HK-2 (cell line): ENCODE results near the gene NAXE.
"Not testable (repeated sequence)": the region's sequence is repeated elsewhere in the genome, so short reads cannot be mapped to it uniquely, and the experiment has no call there.

Experiments used
- DNase-seq: peaks from one replicate; pipeline ENCODE4 v3.0.0-alpha.2; 2018; ENCODE audit not compliant: unreplicated experiment

The NAXE gene

DNA sequence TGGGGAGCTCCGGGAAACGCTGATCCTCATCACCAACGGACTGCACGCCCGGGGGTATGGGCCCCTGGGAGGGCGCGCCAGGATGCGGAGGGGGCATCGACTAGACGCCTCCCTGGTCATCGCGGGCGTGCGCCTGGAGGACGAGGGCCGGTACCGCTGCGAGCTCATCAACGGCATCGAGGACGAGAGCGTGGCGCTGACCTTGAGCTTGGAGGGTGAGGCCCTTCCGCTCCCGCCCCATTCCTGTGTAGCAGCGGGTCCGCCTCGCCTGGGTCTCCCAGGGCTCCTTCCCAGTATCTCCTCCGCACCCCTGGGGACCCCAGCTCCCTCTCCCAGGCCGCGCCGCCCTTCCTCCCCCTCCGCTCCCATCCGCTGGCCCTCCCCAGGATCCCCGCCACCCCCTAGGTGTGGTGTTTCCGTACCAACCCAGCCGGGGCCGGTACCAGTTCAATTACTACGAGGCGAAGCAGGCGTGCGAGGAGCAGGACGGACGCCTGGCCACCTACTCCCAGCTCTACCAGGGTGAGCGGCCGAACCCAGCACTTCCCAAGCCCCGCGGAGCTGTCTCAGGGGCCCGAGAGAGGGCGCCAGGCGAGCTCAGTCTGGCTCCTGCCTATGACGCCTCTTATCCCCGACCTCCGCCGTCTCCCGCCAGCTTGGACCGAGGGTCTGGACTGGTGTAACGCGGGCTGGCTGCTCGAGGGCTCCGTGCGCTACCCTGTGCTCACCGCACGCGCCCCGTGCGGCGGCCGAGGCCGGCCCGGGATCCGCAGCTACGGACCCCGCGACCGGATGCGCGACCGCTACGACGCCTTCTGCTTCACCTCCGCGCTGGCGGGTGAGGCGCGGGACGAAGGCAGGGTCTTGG lies 32.6 kb downstream of the NAXE start:
- DNase-seq, result peak; percentile 51

- DNase-seq, result no peak
Measured at GRCh38 chr1:156624814-156625435, 33.3 kb downstream of the NAXE start.

- DNase-seq, result peak; percentile 42
Measured at GRCh38 chr1:156625436-156626078, 34.0 kb downstream of the NAXE start.

GRCh38 chr1:156626079-156626438 lies 34.5 kb downstream of the NAXE start:
- DNase-seq, result no peak

DNA sequence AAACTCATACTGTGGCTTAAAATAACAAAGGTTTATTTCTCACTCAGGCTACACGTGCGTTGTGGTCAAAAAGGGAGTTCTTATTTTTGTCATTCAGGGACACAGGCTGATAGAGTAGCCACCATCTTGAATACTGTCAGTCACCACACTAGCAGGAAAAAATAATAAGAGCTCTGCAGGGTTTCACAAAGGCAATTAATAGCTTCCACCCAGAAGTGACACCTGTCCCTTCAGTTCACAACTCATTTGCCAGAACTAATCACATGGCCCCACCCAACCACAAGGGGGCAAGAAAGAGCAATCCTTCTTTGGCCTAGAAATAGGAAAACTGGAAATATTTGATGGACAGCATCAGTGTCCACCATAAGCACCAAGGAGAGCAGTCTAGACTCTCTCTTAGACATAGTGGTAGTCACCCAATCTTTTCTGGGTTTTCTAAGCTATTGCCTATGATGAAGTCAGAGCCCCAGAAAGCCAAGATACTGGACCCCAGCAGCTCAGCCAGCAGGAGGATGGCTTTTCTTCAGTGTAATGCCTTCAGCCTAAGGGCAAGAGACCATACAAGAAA lies 35.8 kb downstream of the NAXE start:
- DNase-seq, result peak; percentile 53

GRCh38 chr1:156629823-156630449 lies 38.4 kb downstream of the NAXE start:
- no peak for DNase-seq

GRCh38 chr1:156631152-156631551 lies 39.6 kb downstream of the NAXE start:
- not testable (repeated sequence) for DNase-seq

DNA sequence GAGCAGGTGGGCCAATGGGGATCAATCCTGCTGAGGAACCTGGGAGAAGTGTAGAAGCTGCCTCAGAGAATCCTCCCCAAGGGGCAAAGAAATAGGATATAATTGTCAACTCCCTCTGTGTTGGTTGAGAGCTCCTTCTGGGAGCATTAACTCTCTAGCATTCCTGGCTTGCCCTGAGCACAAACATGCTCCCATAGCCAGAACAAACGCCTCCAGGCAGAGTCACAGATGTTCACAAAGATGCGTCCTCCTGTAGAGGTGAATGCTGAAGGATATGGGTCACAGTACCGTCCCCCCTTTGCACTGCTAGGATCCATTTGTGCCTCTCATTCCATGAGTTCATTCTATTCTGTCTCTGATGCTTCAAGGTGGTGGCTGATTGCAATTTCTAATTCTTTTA lies 40.8 kb downstream of the NAXE start:
- DNase-seq, result no peak

DNA sequence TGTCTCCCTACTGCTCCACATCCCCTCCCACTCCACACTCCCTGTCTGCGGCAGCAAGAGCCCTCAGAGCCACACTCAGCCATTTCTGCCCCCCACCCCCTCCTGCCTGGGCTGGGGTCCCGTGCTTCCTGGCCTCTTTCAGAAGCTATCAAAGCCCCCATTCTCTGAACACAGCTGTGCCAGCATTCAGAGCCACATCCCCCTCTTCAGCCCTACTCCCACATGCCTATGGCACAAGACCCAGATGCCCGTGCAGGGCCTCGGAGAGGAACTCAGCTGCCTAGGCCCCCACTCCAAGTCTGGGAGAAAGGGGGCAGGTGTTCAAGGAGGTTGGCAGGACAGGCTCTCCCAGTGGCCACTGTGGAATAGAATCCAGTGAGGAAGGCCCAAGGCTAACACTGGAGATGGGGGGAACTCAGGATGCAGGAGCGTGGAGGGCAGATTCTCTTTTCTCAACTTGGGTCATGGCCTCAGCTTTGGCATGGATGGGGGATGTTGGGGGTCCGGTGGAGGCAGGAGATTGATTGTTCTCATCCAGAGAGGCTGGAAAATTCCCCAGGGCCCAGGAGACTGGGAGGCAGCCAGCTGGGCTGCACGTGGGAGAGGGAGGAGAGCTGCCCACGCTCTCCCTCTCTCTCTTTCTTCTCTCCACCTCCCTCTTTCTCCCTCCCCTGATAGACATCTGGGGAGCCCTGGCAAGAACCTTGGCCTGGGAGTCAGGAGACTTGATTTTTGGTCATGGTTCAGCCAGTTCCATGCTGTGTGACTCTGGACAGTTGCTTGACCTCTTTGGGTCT lies 46.8 kb downstream of the NAXE start:
- no peak for DNase-seq

DNA sequence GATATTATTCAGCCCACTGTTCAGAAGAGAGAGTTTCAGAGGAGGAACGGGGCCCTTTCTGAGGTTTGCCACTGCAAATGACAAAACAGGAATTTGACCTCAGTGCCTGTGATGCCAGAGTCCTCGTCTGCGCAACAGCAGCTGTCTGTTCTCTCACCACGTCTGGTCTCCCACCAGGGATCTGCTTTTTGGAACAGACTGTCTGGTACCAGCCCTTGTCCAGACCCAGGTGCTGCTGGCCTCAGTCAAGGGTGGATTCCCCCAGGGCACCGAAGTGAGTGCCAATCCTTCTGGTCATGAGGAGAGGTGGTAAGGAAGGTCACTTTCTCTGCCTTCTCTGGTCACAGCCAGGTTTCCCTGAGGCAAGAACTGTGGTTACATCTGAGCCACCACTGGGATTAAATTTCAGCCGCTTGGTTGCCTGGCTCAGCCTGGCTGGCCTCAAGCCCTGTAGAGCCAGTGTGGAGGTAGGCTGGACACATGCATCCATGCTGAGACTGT lies 48.1 kb downstream of the NAXE start:
- DNase-seq, result no peak

DNA sequence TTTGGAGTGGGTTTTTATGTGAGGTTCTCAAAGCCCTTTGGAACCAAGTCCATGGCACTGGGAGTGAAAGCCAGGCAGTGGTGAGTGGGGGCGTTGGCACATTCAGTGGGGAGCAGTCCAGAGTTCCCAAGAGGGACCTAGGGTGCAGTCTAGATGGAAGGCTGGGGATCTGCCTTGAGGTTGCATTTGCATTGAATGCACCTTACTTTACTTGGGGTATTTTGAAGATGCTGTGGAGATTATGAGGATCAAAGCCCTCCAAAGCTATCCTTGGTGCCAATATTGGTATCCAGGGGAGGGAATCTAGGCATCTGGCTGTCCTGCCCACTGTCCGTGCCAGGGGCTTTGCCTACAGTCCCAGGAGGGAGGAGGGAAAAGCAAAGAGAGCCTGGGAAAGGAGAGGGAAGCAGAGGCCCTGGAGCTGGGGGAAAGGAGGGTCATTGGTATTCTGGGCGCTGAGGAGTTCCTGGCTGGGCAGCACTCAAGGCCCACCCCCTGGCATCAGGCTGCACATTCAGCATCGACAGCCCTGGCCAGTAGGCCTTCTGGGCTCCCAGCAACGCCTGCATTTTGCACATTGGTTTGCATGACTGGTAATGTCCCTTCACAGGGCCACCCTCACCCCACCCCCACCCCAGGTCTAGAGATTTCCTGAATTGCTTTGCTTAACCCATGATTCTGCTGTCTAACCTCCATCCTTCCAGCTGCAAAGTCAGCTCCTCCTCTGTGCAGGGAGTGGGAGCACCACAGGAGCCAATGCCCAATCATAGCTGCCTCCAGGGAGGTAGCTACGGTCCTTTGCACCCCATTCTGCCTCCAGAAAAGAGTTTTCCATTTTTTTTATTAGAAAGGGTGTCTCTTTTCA lies 49.5 kb downstream of the NAXE start:
- DNase-seq, result no peak

DNA sequence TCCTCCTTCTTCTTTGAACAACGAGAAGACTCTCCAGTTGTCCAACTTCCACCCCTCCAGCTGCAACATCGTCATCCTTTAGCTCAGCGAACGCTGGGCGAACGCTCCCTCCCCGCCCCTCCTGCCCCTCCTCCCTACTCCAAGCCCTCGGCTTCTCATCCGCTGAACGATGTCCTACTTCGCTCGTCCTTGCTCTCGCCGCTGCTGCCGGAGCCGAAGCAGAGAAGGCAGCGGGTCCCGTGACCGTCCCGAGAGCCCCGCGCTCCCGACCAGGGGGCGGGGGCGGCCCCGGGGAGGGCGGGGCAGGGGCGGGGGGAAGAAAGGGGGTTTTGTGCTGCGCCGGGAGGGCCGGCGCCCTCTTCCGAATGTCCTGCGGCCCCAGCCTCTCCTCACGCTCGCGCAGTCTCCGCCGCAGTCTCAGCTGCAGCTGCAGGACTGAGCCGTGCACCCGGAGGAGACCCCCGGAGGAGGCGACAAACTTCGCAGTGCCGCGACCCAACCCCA lies 50.2 kb downstream of the NAXE start, which contains the start of gene BCAN:
Gene BCAN (plus strand): TSS at position 357 of the 504 bp plus-strand sequence. CDS start 3,938 bp downstream, outside the sequence.
- DNase-seq, result no peak

DNA sequence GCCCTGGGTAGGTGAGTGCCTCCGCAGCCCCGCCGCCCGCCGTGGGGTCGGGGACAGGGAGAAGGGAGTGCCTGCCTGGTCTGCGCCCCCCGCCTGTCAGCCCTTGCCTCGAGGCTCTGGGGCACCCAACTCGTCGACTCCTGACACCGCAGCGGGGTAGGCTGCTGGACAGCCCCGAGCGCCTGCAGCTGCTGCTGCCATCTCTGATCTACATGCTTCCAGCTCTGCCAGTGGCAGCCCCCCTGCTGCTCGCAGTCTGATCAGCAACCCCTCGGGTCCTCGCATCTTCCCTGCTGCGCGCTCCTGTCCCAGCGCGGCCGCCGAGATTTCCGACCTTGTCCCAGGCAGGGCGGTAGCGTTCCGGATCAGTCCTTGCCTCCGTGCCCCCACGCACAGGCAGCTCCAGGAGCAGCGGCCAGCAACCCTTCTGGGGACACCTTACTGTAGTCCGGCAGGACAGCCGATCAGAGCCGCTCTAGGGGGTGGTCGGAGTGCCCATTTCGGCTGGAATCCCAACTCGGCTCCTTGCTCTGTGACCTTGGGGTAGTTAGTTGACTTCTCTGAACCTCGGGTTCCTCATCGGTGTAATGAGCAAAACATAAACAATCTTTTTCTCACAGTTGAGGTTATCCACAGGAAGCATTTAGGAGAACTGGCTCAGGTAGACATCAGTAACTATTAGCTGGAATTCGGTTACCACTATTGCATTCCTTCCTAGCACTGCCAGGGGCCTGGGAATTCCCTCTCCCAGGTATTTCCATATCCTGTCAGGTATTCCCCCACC lies 50.9 kb downstream of the NAXE start:
- no peak for DNase-seq

DNA sequence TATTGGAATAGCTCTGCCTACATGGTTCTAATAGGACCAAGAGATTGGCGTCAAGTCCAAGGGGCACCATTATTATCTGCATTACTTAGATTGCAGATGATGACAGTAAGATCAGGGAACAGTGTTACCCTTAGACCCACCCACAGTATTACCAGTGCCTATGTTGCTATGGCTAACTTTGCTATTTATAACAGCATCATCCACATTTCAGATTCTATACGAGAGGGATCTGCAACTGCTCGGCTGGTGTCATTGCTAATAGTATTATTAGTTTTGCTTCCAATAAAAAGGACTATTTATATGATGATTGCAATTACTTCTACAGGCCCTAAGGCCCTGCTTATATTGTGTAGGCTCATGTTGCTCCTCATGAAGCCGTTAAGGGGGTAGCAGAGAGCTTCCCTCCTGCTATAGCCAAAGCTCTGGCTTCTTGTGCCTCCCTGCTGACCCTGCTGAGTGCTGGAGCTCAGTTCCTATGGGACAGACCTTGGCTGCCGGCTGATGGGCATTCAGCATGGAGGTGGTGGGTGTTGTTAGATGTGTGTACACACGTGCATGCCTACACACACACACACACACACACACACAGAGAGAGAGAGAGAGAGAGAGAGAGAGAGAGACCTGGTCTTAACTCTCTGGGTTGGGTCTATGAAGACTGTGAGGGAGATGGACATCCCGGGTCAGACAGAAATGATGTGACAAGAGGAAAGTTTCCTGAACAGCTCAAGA lies 51.6 kb downstream of the NAXE start:
- no peak for DNase-seq

DNA sequence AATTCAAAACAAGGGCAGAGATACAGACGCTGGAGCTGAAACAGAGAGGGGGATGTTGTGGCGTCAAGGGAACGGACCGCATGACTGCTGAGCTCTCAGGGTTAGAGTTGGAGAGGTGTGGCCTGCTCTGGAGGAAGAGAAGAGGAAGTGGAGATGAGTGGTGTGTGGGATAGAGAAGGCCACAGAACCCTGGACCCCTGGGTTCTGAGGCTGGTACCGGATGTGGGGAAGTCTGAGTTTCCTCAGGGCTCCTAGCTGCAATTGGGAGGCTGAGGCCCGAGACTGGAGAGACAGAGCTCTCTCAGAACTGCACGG lies 52.2 kb downstream of the NAXE start:
- no peak for DNase-seq
